ENCODE measurements around the gene MRPL40. TPM values are rescaled to one million over a fixed set of nuclear protein-coding genes. Genes with fewer than 3 reads are reported as not detected.

The MRPL40 gene
- total RNA-seq, 2 experiments from 2014 or later = 39.8 to 40.9 TPM

DNA sequence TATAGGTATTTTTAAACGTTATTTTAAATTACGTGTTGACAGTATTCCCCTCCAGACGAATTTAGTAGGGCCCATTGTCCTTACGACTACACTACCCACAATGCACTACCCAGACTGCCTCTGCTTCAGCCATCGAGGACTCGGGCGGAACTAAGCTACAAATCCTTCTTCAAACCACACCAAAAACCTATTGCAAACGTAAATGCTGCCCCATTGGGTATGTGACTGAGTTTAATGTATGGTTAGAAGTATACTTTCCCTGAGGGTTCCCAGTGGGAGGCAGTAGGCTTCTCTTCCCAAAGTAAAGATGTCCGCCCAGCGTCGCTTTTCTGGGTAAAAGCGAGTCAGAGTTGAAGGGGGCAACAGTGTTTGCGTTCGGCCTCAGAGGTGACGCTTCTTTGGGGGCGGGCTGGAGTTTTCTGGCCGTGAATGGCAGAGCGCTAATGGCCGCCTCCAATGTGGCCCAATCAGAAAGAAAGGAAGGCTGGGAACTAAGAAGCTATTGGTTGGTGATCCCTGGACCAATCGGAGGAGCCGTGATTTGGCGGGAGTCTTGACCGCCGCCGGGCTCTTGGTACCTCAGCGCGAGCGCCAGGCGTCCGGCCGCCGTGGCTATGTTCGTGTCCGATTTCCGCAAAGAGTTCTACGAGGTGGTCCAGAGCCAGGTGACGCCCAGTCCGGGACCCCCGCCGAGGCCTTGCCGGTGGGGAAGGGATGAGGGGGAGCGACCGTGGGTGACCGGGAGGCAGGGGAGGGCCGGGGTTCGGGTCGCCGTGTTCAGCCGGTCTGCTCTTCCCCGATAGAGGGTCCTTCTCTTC is 47.2 kb downstream of the MRPL40 start, which contains the start of gene CDC45:
CDC45 (plus strand) TSS at position 566 of the 818 bp plus-strand sequence; CDS start at position 615, 49 bp downstream.
- Mint-ChIP-seq H3K4me1 (ENCODE audit: low read depth) (peaks cover 26% of the 10 kb centered on the region), H3K27ac (peak within 1 kb of the TSS; percentile 99), H3K4me3 (peak within 1 kb of the TSS; percentile 99), H3K9me3 (no peaks in the 10 kb centered on the region), H3K36me3 (ENCODE audit: low read depth) (peaks cover 37% of the 10 kb centered on the region), H3K27me3 (no peaks in the 10 kb centered on the region)
- DNase-seq = peak; percentile 98
- ATAC-seq = peak; percentile 94
- intact Hi-C loops (cut with micrococcal nuclease) = no loop called here
- POLR2A ChIA-PET = interaction anchor here (0.6 to 1.8 kb wide), 14 partner anchors 8 to 147 kb away, joined by 3 to 7 read pairs (median 4); partner anchors contain the start of genes C22orf39 and HIRA
- CTCF ChIA-PET = interaction anchor here (0.9 to 1.2 kb wide), 2 partner anchors 10 to 180 kb away, joined by 3 read pairs; no protein-coding TSS in a partner anchor
- TF ChIP-seq, protein P1, sequence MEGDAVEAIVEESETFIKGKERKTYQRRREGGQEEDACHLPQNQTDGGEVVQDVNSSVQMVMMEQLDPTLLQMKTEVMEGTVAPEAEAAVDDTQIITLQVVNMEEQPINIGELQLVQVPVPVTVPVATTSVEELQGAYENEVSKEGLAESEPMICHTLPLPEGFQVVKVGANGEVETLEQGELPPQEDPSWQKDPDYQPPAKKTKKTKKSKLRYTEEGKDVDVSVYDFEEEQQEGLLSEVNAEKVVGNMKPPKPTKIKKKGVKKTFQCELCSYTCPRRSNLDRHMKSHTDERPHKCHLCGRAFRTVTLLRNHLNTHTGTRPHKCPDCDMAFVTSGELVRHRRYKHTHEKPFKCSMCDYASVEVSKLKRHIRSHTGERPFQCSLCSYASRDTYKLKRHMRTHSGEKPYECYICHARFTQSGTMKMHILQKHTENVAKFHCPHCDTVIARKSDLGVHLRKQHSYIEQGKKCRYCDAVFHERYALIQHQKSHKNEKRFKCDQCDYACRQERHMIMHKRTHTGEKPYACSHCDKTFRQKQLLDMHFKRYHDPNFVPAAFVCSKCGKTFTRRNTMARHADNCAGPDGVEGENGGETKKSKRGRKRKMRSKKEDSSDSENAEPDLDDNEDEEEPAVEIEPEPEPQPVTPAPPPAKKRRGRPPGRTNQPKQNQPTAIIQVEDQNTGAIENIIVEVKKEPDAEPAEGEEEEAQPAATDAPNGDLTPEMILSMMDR (IDR thresholded peaks at IDR 0.05) = no peak

DNA sequence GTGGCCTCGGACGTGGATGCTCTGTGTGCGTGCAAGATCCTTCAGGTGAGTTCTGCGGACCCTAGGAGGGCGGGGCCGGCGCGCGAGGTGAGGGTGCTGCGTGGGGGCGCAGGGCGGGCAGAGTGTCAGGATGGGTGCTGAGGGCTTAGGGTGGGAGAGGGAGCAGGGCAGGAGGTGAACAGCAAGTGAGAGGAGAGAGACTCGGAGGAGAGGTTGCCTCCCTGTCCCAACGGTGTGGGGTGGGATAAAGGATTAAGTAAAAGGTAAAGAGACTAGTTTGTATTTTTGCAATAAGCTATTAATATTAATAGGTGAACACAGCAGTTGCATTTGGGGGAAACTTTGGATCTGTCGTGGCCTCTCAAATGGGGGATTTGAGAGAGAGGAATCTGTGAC is 47.8 kb downstream of the MRPL40 start:
- peak overlapping the region; percentile 99 for H3K27ac Mint-ChIP-seq
- H3K27me3 Mint-ChIP-seq = no peaks in the 10 kb centered on the region
- POLR2A ChIA-PET = interaction anchor here (1.0 to 1.8 kb wide), 7 partner anchors 8 to 60 kb away, joined by 3 to 7 read pairs (median 4); partner anchors contain the start of gene HIRA
- H3K4me3 Mint-ChIP-seq = peak overlapping the region; percentile 99
- CTCF ChIA-PET = interaction anchor here (0.9 to 1.2 kb wide), 3 partner anchors 9 to 181 kb away, joined by 3 to 6 read pairs (median 3); no protein-coding TSS in a partner anchor
- DNase-seq (peak; percentile 28), ATAC-seq (no peak)
- H3K9me3 Mint-ChIP-seq = no peaks in the 10 kb centered on the region
- intact Hi-C loops (cut with micrococcal nuclease) = no loop called here
- H3K4me1 Mint-ChIP-seq (ENCODE audit: low read depth) = peaks cover 26% of the 10 kb centered on the region
- H3K36me3 Mint-ChIP-seq (ENCODE audit: low read depth) = peaks cover 42% of the 10 kb centered on the region
- TF ChIP-seq, protein P1 (IDR thresholded peaks at IDR 0.05) = no peak

DNA sequence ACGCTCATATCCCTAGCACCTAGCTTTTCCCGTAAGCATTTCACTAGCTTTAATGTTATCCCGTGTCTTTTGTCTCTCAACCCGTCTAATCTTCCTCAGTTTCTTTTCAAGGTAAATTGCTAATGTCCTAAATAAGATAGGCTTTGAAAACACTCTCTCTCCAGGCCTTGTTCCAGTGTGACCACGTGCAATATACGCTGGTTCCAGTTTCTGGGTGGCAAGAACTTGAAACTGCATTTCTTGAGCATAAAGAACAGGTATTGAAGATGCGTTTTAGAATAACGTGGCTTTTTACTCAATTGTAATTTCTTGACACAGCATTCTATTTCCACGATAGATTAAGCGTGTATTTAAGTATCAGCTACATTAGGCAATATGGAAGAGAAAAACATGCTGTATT is 48.4 kb downstream of the MRPL40 start:
- no peak for ATAC-seq
- no peak for DNase-seq
- peaks cover 42% of the 10 kb centered on the region for H3K36me3 Mint-ChIP-seq (ENCODE audit: low read depth)
- TF ChIP-seq, protein P1 (IDR thresholded peaks at IDR 0.05) = no peak
- no peaks in the 10 kb centered on the region for H3K9me3 Mint-ChIP-seq
- peak overlapping the region; percentile 99 for H3K4me3 Mint-ChIP-seq
- intact Hi-C loops (cut with micrococcal nuclease) = no loop called here
- CTCF ChIA-PET = interaction anchor here (1.0 to 1.2 kb wide), 2 partner anchors 8 to 149 kb away, joined by 3 to 6 read pairs; no protein-coding TSS in a partner anchor
- peaks cover 23% of the 10 kb centered on the region for H3K4me1 Mint-ChIP-seq (ENCODE audit: low read depth)
- H3K27ac Mint-ChIP-seq = peak overlapping the region; percentile 99
- POLR2A ChIA-PET = interaction anchor here (1.2 to 1.6 kb wide), 3 partner anchors 7 to 50 kb away, joined by 3 to 7 read pairs (median 4); partner anchors contain the start of gene HIRA
- H3K27me3 Mint-ChIP-seq = no peaks in the 10 kb centered on the region

DNA sequence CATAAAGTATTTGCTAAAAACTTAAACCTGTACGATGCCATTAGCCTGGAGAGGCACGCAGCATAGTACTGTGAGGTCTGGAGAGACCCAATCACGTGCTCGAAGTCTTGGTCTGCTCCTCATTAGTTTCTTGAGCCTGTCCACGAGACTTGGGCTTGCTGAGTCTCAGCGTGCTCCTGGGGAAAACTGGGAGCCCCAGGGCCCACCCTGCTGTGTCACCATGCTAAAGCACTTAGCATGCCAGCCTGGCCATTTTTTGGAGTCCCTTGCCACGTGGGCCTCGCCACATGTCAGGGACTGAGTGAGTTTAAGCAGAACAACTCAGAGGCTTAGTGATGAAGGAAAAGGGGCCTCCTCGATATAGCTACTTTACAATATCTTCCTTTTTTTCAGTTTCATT is 50.0 kb downstream of the MRPL40 start:
- CTCF ChIA-PET = no interaction called here
- TF ChIP-seq, protein P1 (IDR thresholded peaks at IDR 0.05) = no peak
- peaks cover 16% of the 10 kb centered on the region for H3K4me1 Mint-ChIP-seq (ENCODE audit: low read depth)
- H3K9me3 Mint-ChIP-seq = no peaks in the 10 kb centered on the region
- intact Hi-C loops (cut with micrococcal nuclease) = no loop called here
- no peak overlapping the region for H3K4me3 Mint-ChIP-seq
- ATAC-seq = no peak
- no peak overlapping the region for H3K27ac Mint-ChIP-seq
- DNase-seq = no peak
- H3K27me3 Mint-ChIP-seq = no peaks in the 10 kb centered on the region
- POLR2A ChIA-PET = interaction anchor here (0.6 to 4.1 kb wide), 2 partner anchors 12 to 350 kb away, joined by 3 to 12 read pairs; no protein-coding TSS in a partner anchor
- peaks cover 47% of the 10 kb centered on the region for H3K36me3 Mint-ChIP-seq (ENCODE audit: low read depth)
